Fibroblast of lung (primary cell): Measurements from ENCODE around the gene PRR5L. TPM values are rescaled to one million over a fixed set of nuclear protein-coding genes. Genes with fewer than 3 reads are reported as not detected.

Experiments
- DNase-seq, 2 donors: peaks; one replicate each; pipeline versions ENCODE4 v3.0.0 to v3.0.0-alpha.2; 2010; ENCODE audit warnings: low read depth in 2 of 2
- H2AFZ ChIP-seq: 2 replicates; pipeline ENCODE4 v1.5.1; 2012; ENCODE audit warnings: low read length, control low read depth, inconsistent platforms
- H3K27ac ChIP-seq: 2 replicates; pipeline ENCODE4 v1.5.1; 2011; ENCODE audit warnings: low read length, control low read depth; ENCODE audit not compliant: insufficient read depth
- H3K27me3 ChIP-seq: 2 replicates; pipeline ENCODE4 v1.5.1; 2011; ENCODE audit warnings: mild to moderate bottlenecking, low read length; ENCODE audit not compliant: control insufficient read depth, insufficient read depth
- H3K36me3 ChIP-seq: 2 replicates; pipeline ENCODE4 v1.5.1; 2011; ENCODE audit warnings: low read length; ENCODE audit not compliant: control insufficient read depth, insufficient read depth
- H3K4me1 ChIP-seq: 2 replicates; pipeline ENCODE4 v1.5.1; 2011; ENCODE audit warnings: low read length; ENCODE audit not compliant: control insufficient read depth, insufficient read depth; ENCODE audit errors: extremely low read depth
- H3K4me2 ChIP-seq: 2 replicates; pipeline ENCODE4 v1.5.1; 2011; ENCODE audit warnings: low read length, control low read depth; ENCODE audit not compliant: insufficient read depth; ENCODE audit errors: extremely low read depth
- H3K4me3 ChIP-seq, 4 experiments: fragments of 200-600 bp in 1 of 4; sonication (generic) in 1 of 4; replicated peaks in 1 of 4; 2 replicates each; pipeline ENCODE4 v1.5.1; 2011 to 2016; ENCODE audit warnings: low read length in 4 of 4, low read depth in 3 of 4, mild to moderate bottlenecking in 3 of 4, control low read depth in 2 of 4, inconsistent platforms in 1 of 4, mixed read lengths in 1 of 4; ENCODE audit not compliant: insufficient read depth in 1 of 4; ENCODE audit errors: control extremely low read depth in 1 of 4
- H3K79me2 ChIP-seq: 2 replicates; pipeline ENCODE4 v1.5.1; 2012; ENCODE audit warnings: mild to moderate bottlenecking, low read length, inconsistent platforms; ENCODE audit not compliant: control insufficient read depth, insufficient read depth
- H3K9ac ChIP-seq: 2 replicates; pipeline ENCODE4 v1.5.1; 2011; ENCODE audit warnings: mild to moderate bottlenecking, low read length, control low read depth; ENCODE audit not compliant: insufficient read depth
- H3K9me3 ChIP-seq: 2 replicates; pipeline ENCODE4 v1.5.1; 2012; ENCODE audit warnings: low read depth, low read length; ENCODE audit not compliant: control insufficient read depth, insufficient read depth
- H4K20me1 ChIP-seq: 2 replicates; pipeline ENCODE4 v1.5.1; 2011; ENCODE audit warnings: low read length; ENCODE audit not compliant: control insufficient read depth, insufficient read depth; ENCODE audit errors: extremely low read depth
- EZH2 ChIP-seq: IDR thresholded peaks from 2 replicates; pipeline ENCODE4 v1.5.1; 2012; ENCODE audit warnings: low read length, control low read depth, mild to moderate bottlenecking; ENCODE audit errors: missing control alignments
- polyA plus RNA-seq, 2 donors: library from polyadenylated mRNA; depleted of rRNA in 1 of 2; stranded (reverse) in 1 of 2; unstranded in 1 of 2; fragments of >200 nt; gene quantifications; 2 replicates each; pipeline ENCODE4 v1.2.1, GENCODE V29; 2011 to 2012; ENCODE audit warnings: missing spikeins in 1 of 2
- total RNA-seq: library from RNA; depleted of rRNA; stranded (reverse); fragments of >200 nt; gene quantifications from 2 replicates; pipeline ENCODE4 v1.2.1, GENCODE V29; 2014
- TF ChIP-seq, protein P1 (sequence below), 2 donors: IDR thresholded peaks in 1 of 2; conservative IDR thresholded peaks in 1 of 2; 1 replicate in 1 of 2; 2 replicates in 1 of 2; pipeline ENCODE4 v1.5.1; 2011 to 2012; ENCODE audit warnings: low read length in 2 of 2, control low read depth in 1 of 2, inconsistent platforms in 1 of 2, low read depth in 1 of 2, mild to moderate bottlenecking in 1 of 2

The PRR5L gene
- total and polyA plus RNA-seq, 2 donors (not counting 1 experiment from before 2014, with no cell fraction given), result 2.8 to 6.3 TPM

DNA sequence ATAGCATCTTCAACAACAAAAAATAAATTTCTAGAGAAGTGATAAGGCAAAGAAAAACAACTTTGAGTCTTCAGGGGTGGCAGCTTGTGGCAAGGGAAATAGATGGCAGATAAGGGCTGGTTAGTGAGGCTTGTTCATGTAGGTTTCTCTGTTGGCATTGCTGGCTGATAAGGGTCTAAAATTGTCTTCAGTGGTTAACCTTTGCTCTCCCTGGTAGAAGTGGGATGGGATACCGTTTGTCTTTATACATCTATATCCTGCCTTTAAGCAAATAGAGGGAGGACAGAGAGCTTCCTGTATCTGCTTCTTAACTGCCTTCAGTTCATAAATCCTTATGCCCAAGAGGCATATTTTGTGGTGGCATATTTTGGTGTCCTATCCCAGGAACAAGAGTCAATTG, 156.9 kb downstream of the PRR5L start:
- TF ChIP-seq, protein P1, sequence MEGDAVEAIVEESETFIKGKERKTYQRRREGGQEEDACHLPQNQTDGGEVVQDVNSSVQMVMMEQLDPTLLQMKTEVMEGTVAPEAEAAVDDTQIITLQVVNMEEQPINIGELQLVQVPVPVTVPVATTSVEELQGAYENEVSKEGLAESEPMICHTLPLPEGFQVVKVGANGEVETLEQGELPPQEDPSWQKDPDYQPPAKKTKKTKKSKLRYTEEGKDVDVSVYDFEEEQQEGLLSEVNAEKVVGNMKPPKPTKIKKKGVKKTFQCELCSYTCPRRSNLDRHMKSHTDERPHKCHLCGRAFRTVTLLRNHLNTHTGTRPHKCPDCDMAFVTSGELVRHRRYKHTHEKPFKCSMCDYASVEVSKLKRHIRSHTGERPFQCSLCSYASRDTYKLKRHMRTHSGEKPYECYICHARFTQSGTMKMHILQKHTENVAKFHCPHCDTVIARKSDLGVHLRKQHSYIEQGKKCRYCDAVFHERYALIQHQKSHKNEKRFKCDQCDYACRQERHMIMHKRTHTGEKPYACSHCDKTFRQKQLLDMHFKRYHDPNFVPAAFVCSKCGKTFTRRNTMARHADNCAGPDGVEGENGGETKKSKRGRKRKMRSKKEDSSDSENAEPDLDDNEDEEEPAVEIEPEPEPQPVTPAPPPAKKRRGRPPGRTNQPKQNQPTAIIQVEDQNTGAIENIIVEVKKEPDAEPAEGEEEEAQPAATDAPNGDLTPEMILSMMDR (conservative IDR thresholded peaks at IDR 0.05 in 1 of 2, IDR thresholded peaks at IDR 0.05 in 1 of 2; ENCODE audit: low read depth in 1 of 2, low read length in 2 of 2), result no peak
- TF ChIP-seq EZH2, result no peak
- no peak overlapping the region for H2AFZ ChIP-seq
- no peaks in the 10 kb centered on the region for H3K36me3 ChIP-seq
- H3K27ac ChIP-seq, result no peak overlapping the region
- no peak overlapping the region for H3K4me3 ChIP-seq
- H3K4me1 ChIP-seq, result peaks cover 19% of the 10 kb centered on the region
- H3K27me3 ChIP-seq, result no peaks in the 10 kb centered on the region
- no peaks in the 10 kb centered on the region for H3K79me2 ChIP-seq
- no peaks in the 10 kb centered on the region for H3K9me3 ChIP-seq
- H4K20me1 ChIP-seq, result no peaks in the 10 kb centered on the region
- DNase-seq, result no peak
- no peak overlapping the region for H3K9ac ChIP-seq
- no peak overlapping the region for H3K4me2 ChIP-seq

DNA sequence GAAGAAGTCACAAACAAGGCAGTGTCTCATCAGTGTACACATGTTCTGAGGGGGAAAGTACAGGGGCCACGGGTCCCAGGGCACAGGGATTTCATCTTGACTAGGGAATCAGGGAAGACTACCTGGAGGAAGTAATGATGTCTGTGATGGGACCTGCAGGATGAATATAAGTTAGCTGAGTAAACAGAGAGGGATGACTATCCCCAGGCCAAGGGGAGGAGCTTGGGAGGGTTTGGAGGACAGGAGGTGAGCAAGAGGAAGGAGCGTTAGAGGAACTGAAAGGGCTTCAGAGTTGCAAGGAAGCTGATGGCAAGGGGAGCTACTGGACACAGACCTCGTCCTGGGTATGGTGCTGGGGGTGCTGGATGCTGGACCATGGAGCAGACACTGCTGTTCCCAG, 157.6 kb downstream of the PRR5L start:
- Histone ChIP-seq H2AFZ (no peak overlapping the region), H3K27me3 (no peaks in the 10 kb centered on the region), H3K9me3 (no peaks in the 10 kb centered on the region), H3K36me3 (no peaks in the 10 kb centered on the region), H4K20me1 (no peaks in the 10 kb centered on the region), H3K4me3 (no peak overlapping the region), H3K9ac (no peak overlapping the region), H3K4me2 (no peak overlapping the region), H3K79me2 (no peaks in the 10 kb centered on the region), H3K27ac (no peak overlapping the region), H3K4me1 (peaks cover 19% of the 10 kb centered on the region)
- TF ChIP-seq EZH2, result no peak
- TF ChIP-seq, protein P1 (conservative IDR thresholded peaks at IDR 0.05 in 1 of 2, IDR thresholded peaks at IDR 0.05 in 1 of 2; ENCODE audit: low read depth in 1 of 2, low read length in 2 of 2), result no peak
- peak in 1 of 2 donors; percentile 56 for DNase-seq

DNA sequence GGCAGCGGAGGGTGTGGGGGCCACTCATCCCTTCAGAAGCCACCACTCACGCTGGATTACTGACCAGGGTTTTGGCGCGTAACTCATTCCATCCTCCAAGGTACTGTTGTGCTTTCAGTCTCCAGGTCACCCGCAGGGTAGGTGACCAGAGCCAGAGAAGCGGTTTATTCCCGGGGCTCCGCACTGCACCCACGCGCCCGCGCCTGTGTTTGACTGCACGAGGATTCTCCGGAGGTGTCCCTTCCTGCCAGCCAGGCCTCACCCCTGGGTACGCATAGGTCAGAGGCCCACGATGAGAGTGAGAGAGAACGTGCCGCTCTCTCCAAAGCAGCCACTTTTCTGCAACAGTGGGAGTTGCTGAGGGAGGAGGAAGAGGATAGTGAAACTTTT, 158.5 kb downstream of the PRR5L start:
- no peaks in the 10 kb centered on the region for H4K20me1 ChIP-seq
- H3K4me1 ChIP-seq, result peaks cover 19% of the 10 kb centered on the region
- no peaks in the 10 kb centered on the region for H3K27me3 ChIP-seq
- no peak overlapping the region for H3K4me3 ChIP-seq
- peak overlapping the region; percentile 58 for H2AFZ ChIP-seq
- DNase-seq, result no peak
- no peaks in the 10 kb centered on the region for H3K79me2 ChIP-seq
- TF ChIP-seq, protein P1 (conservative IDR thresholded peaks at IDR 0.05 in 1 of 2, IDR thresholded peaks at IDR 0.05 in 1 of 2; ENCODE audit: low read depth in 1 of 2, low read length in 2 of 2), result no peak
- no peak for TF ChIP-seq EZH2
- no peak overlapping the region for H3K4me2 ChIP-seq
- no peak overlapping the region for H3K27ac ChIP-seq
- no peaks in the 10 kb centered on the region for H3K36me3 ChIP-seq
- no peaks in the 10 kb centered on the region for H3K9me3 ChIP-seq
- H3K9ac ChIP-seq, result no peak overlapping the region
